HepG2 (cell line): ENCODE data around the gene PLS1. TPM values are rescaled to one million over a fixed set of nuclear protein-coding genes. Genes with fewer than 3 reads are reported as not detected.

Experiments
- CENPT ChIP-seq: sonication (generic); formaldehyde crosslinking; IDR thresholded peaks from 2 replicates; pipeline ENCODE4 v1.8.0; 2022; ENCODE audit warnings: low read depth, mild to moderate bottlenecking, moderate library complexity, missing genetic modification reagents
- NONO ChIP-seq, 2 experiments: fragments of 450-650 bp in 1 of 2; sonication (generic) in 1 of 2; formaldehyde crosslinking in 1 of 2; IDR thresholded peaks in 1 of 2; conservative IDR thresholded peaks in 1 of 2; 2 replicates each; pipeline versions ENCODE4 v1.6.1 to v1.8.0; 2017 to 2022; ENCODE audit warnings: mild to moderate bottlenecking in 1 of 2, missing genetic modification reagents in 1 of 2, moderate library complexity in 1 of 2
- POLR2G ChIP-seq: fragments of 200-400 bp; formaldehyde crosslinking; IDR thresholded peaks from 2 replicates; pipeline ENCODE4 v1.6.1; 2018; ENCODE audit warnings: mild to moderate bottlenecking, low read depth, low read length, moderate library complexity
- RFX3 ChIP-seq: IDR thresholded peaks from 2 replicates; pipeline ENCODE4 v1.6.1; 2016; ENCODE audit warnings: missing biosample characterization, missing genetic modification reagents
- SOX13 ChIP-seq, 3 experiments: fragments of 450-650 bp in 1 of 3; sonication (generic) in 1 of 3; formaldehyde crosslinking in 1 of 3; IDR thresholded peaks in 2 of 3; conservative IDR thresholded peaks in 1 of 3; 2 replicates each; pipeline versions ENCODE4 v1.5.0 to v1.6.1; 2016 to 2020; ENCODE audit warnings: antibody characterized with exemption in 1 of 3, mild to moderate bottlenecking in 1 of 3, missing compliant biosample characterization in 1 of 3, missing genetic modification reagents in 1 of 3, moderate library complexity in 1 of 3
- TBL1XR1 ChIP-seq: fragments of 150-350 bp; IDR thresholded peaks from 2 replicates; pipeline ENCODE4 v1.6.1; 2014; ENCODE audit warnings: borderline replicate concordance, low read length; ENCODE audit not compliant: partially characterized antibody
- ZBTB40 ChIP-seq, 2 experiments: fragments of 450-650 bp in 1 of 2; sonication (generic) in 1 of 2; formaldehyde crosslinking in 1 of 2; IDR thresholded peaks; 2 replicates each; pipeline versions ENCODE4 v1.6.1 to v1.8.0; 2016 to 2022; ENCODE audit warnings: antibody characterized with exemption in 1 of 2, mild to moderate bottlenecking in 1 of 2, missing genetic modification reagents in 1 of 2
- ZNF576 ChIP-seq: sonication (generic); formaldehyde crosslinking; IDR thresholded peaks from 2 replicates; pipeline ENCODE4 v1.4.0; 2020; ENCODE audit warnings: mild to moderate bottlenecking, missing genetic modification reagents
- ZNF619 ChIP-seq: sonication (generic); formaldehyde crosslinking; IDR thresholded peaks from 2 replicates; pipeline ENCODE4 v1.4.0; 2020; ENCODE audit warnings: mild to moderate bottlenecking, missing genetic modification reagents
- ZNF879 ChIP-seq: sonication (generic); formaldehyde crosslinking; IDR thresholded peaks from 2 replicates; pipeline ENCODE4 v1.8.1; 2023; ENCODE audit warnings: missing genetic modification reagents
- ZSCAN9 ChIP-seq: IDR thresholded peaks from 2 replicates; pipeline ENCODE4 v1.6.1; 2016; ENCODE audit warnings: borderline replicate concordance
- polyA plus RNA-seq, 8 experiments: library from polyadenylated mRNA; depleted of rRNA in 3 of 8; stranded (reverse) in 7 of 8; unstranded in 1 of 8; fragments of >200 nt; fragmentation: Illumina TruSeq in 4 of 8; extraction: Trizol in 4 of 8; gene quantifications; 2 replicates each; pipeline versions ENCODE4 v1.2.1 to v1.2.3, GENCODE V29; 2011 to 2016; ENCODE audit warnings: low read depth in 4 of 8, missing spikeins in 1 of 8, mixed read lengths in 1 of 8; ENCODE audit not compliant: insufficient read depth in 1 of 8
- total RNA-seq, 5 experiments: library from RNA; depleted of rRNA; stranded (reverse); fragments of >200 nt; fragmentation: Illumina TruSeq; extraction: Trizol; gene quantifications; 2 replicates each; pipeline ENCODE4 v1.2.3, GENCODE V29; 2016; ENCODE audit warnings: low read depth in 1 of 5
- TF ChIP-seq, protein P1 (sequence below): sonication (generic); formaldehyde crosslinking; IDR thresholded peaks from 2 replicates; pipeline ENCODE4 v1.4.0; 2020; ENCODE audit warnings: missing genetic modification reagents

PLS1 gene
- total and polyA plus RNA-seq, 2 of the 13 experiments (the other 11 are each of a cell fraction or from before 2014, with no cell fraction given): 11.2 to 21.1 TPM

GRCh38 chr3:142724682-142725356 is 128.6 kb downstream of the PLS1 start (continued):
- TF ChIP-seq ZNF576 (CRISPR knock-in tag) (no peak), CENPT (CRISPR knock-in tag) (no peak), RFX3 (CRISPR knock-in tag) (no peak), NONO (IDR thresholded peaks at IDR 0.05) (no peak), NONO (CRISPR knock-in tag; conservative IDR thresholded peaks at IDR 0.05) (peak; percentile 81), ZBTB40 (IDR thresholded peaks at IDR 0.05) (no peak), ZBTB40 (CRISPR knock-in tag; IDR thresholded peaks at IDR 0.05) (peak; percentile 62), POLR2G (peak; percentile 73), TBL1XR1 (no peak), ZSCAN9 (CRISPR knock-in tag) (no peak), ZNF619 (peak; percentile 43; the same call in 1 of the 2 replicates), ZNF879 (0 out of 2 replicates have a peak, but pooled peaks have one; percentile 75), SOX13 (IDR thresholded peaks at IDR 0.05) (no peak), SOX13 (CRISPR knock-in tag; conservative IDR thresholded peaks at IDR 0.05 in 1 of 2, IDR thresholded peaks at IDR 0.05 in 1 of 2) (0 out of 4 replicates have a peak, but pooled peaks of 1 of the 2 experiments have one; percentile 32)
- TF ChIP-seq, protein P1, sequence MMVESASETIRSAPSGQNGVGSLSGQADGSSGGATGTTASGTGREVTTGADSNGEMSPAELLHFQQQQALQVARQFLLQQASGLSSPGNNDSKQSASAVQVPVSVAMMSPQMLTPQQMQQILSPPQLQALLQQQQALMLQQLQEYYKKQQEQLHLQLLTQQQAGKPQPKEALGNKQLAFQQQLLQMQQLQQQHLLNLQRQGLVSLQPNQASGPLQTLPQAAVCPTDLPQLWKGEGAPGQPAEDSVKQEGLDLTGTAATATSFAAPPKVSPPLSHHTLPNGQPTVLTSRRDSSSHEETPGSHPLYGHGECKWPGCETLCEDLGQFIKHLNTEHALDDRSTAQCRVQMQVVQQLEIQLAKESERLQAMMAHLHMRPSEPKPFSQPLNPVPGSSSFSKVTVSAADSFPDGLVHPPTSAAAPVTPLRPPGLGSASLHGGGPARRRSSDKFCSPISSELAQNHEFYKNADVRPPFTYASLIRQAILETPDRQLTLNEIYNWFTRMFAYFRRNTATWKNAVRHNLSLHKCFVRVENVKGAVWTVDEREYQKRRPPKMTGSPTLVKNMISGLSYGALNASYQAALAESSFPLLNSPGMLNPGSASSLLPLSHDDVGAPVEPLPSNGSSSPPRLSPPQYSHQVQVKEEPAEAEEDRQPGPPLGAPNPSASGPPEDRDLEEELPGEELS (CRISPR knock-in tag): no peak; the same call in 1 of the 2 replicates
